ENCODE data around the gene CAMTA1.

The CAMTA1 gene

DNA sequence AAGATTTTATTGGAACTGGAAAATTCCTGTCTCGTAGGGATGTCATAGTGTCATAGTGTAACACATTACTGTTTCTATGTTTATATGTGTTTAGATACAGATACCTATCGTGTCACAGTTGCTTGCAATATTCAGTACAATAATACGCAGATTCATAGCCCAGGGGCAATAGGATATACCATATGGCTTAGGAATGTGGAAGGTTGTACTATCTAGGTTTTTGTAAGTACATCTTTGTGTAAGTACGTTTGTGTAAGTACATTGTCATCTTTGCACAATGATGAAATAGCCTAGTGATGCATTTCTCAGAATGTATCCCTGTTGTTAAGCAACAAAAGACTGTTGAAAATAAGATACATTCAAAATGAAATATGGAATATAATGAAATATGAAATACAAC, 68.9 kb downstream of the CAMTA1 start (continued):
- no peak for TF ChIP-seq ZNF837 (tag by site-specific recombination; IDR thresholded peaks at IDR 0.05)
- TF ChIP-seq, protein P1, sequence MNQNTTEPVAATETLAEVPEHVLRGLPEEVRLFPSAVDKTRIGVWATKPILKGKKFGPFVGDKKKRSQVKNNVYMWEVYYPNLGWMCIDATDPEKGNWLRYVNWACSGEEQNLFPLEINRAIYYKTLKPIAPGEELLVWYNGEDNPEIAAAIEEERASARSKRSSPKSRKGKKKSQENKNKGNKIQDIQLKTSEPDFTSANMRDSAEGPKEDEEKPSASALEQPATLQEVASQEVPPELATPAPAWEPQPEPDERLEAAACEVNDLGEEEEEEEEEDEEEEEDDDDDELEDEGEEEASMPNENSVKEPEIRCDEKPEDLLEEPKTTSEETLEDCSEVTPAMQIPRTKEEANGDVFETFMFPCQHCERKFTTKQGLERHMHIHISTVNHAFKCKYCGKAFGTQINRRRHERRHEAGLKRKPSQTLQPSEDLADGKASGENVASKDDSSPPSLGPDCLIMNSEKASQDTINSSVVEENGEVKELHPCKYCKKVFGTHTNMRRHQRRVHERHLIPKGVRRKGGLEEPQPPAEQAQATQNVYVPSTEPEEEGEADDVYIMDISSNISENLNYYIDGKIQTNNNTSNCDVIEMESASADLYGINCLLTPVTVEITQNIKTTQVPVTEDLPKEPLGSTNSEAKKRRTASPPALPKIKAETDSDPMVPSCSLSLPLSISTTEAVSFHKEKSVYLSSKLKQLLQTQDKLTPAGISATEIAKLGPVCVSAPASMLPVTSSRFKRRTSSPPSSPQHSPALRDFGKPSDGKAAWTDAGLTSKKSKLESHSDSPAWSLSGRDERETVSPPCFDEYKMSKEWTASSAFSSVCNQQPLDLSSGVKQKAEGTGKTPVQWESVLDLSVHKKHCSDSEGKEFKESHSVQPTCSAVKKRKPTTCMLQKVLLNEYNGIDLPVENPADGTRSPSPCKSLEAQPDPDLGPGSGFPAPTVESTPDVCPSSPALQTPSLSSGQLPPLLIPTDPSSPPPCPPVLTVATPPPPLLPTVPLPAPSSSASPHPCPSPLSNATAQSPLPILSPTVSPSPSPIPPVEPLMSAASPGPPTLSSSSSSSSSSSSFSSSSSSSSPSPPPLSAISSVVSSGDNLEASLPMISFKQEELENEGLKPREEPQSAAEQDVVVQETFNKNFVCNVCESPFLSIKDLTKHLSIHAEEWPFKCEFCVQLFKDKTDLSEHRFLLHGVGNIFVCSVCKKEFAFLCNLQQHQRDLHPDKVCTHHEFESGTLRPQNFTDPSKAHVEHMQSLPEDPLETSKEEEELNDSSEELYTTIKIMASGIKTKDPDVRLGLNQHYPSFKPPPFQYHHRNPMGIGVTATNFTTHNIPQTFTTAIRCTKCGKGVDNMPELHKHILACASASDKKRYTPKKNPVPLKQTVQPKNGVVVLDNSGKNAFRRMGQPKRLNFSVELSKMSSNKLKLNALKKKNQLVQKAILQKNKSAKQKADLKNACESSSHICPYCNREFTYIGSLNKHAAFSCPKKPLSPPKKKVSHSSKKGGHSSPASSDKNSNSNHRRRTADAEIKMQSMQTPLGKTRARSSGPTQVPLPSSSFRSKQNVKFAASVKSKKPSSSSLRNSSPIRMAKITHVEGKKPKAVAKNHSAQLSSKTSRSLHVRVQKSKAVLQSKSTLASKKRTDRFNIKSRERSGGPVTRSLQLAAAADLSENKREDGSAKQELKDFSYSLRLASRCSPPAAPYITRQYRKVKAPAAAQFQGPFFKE (tag by site-specific recombination; IDR thresholded peaks at IDR 0.05; ENCODE audit: borderline replicate concordance), result no peak
- TF ChIP-seq GFI1B (tag by site-specific recombination; IDR thresholded peaks at IDR 0.05), result no peak
- TF ChIP-seq, protein P2, sequence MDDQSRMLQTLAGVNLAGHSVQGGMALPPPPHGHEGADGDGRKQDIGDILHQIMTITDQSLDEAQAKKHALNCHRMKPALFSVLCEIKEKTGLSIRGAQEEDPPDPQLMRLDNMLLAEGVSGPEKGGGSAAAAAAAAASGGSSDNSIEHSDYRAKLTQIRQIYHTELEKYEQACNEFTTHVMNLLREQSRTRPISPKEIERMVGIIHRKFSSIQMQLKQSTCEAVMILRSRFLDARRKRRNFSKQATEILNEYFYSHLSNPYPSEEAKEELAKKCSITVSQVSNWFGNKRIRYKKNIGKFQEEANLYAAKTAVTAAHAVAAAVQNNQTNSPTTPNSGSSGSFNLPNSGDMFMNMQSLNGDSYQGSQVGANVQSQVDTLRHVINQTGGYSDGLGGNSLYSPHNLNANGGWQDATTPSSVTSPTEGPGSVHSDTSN (CRISPR knock-in tag; IDR thresholded peaks at IDR 0.05), result no peak
- TF ChIP-seq ZNF223 (tag by site-specific recombination; IDR thresholded peaks at IDR 0.05), result no peak
- no peak for TF ChIP-seq ZNF121 (tag by site-specific recombination; IDR thresholded peaks at IDR 0.05)
- TF ChIP-seq, protein P3, sequence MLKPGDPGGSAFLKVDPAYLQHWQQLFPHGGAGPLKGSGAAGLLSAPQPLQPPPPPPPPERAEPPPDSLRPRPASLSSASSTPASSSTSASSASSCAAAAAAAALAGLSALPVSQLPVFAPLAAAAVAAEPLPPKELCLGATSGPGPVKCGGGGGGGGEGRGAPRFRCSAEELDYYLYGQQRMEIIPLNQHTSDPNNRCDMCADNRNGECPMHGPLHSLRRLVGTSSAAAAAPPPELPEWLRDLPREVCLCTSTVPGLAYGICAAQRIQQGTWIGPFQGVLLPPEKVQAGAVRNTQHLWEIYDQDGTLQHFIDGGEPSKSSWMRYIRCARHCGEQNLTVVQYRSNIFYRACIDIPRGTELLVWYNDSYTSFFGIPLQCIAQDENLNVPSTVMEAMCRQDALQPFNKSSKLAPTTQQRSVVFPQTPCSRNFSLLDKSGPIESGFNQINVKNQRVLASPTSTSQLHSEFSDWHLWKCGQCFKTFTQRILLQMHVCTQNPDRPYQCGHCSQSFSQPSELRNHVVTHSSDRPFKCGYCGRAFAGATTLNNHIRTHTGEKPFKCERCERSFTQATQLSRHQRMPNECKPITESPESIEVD (tag by site-specific recombination; IDR thresholded peaks at IDR 0.05), result no peak
- TF ChIP-seq MZF1 (tag by site-specific recombination; IDR thresholded peaks at IDR 0.05; ENCODE audit: borderline replicate concordance), result no peak

DNA sequence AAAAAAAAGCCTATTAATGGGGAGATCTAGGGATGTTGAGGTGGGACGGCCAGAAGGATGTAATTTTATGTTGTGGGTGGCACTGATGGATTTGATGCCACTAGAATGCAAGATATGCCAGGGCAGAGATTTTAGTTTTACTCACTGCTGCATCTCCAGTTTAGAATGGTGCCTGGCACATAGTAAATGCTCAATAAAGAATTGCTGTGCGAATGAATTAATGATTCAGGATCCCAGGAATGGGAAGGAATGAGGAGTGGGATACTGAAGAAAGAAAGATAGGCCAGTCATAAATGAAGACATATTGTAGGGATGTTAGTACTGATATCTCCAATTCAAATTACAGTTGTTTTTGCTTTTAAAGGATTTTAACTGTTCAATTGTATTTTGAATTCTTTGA, 72.6 kb downstream of the CAMTA1 start:
- ChIA-PET POLR2A (no interaction called here), CTCF (interaction anchor here (0.7 to 0.8 kb wide), 2 partner anchors 18 to 33 kb away, joined by 3 read pairs; no protein-coding TSS in a partner anchor)
- no peak for TF ChIP-seq ZNF221 (tag by site-specific recombination; IDR thresholded peaks at IDR 0.05; ENCODE audit: borderline replicate concordance)
- peak; percentile 92 for TF ChIP-seq ZNF664 (tag by site-specific recombination; IDR thresholded peaks at IDR 0.05)
- Histone ChIP-seq H3K36me3 (ENCODE audit: control insufficient read depth in 2 of 2, insufficient read depth in 1 of 2, low read length in 2 of 2) (peaks cover 5 to 16% of the 10 kb centered on the region in 2 experiments; a peak in 1 of 3 replicates), H3K4me1 (ENCODE audit: control insufficient read depth, insufficient read depth, low read length) (peaks cover 7% of the 10 kb centered on the region; the same call in 1 of the 2 replicates), H3K27ac (ENCODE audit: extremely low read depth, low read depth, low read length) (no peak overlapping the region), H3K4me3 (ENCODE audit: low read depth, low read length) (no peak overlapping the region), H3K9me3 (ENCODE audit: control insufficient read depth, insufficient read depth, low read depth, low read length) (no peaks in the 10 kb centered on the region)

DNA sequence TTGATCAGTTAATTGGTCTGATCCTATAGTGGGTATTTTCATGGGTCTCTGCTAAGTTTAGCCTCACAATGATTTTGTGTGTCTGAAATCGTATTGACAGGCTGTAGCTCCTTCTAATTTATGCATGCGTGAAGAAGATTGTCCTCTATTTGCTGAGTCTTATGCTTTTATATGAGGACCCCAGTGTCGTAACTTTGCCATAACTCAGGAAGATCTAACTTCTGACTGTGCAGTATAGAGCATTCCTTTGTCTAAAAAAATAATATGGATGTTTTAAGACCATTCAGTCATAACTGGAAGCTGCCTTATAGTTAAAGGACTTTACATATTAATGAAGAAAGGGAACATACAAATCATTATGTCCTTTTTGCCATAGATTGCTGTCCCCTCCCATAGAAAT, 73.3 kb downstream of the CAMTA1 start:
- CTCF ChIA-PET, result interaction anchor here (0.5 kb wide), 1 partner anchor 12 kb away, joined by 3 read pairs; no protein-coding TSS in a partner anchor
- POLR2A ChIA-PET, result no interaction called here

More for the DNA sequence above, 73.3 kb downstream of the CAMTA1 start:
- no peak overlapping the region for H3K27ac ChIP-seq (ENCODE audit: extremely low read depth, low read depth, low read length)
- H3K4me3 ChIP-seq (ENCODE audit: low read depth, low read length), result no peak overlapping the region
- TF ChIP-seq KLF7 (tag by site-specific recombination; IDR thresholded peaks at IDR 0.05; ENCODE audit: borderline replicate concordance) (no peak), ZNF510 (tag by site-specific recombination; IDR thresholded peaks at IDR 0.05; ENCODE audit: insufficient replicate concordance) (no peak), ZNF768 (tag by site-specific recombination; IDR thresholded peaks at IDR 0.05) (no peak), ZNF558 (tag by site-specific recombination; IDR thresholded peaks at IDR 0.05) (no peak), ZNF626 (tag by site-specific recombination; IDR thresholded peaks at IDR 0.05) (no peak), IKZF3 (tag by site-specific recombination; IDR thresholded peaks at IDR 0.05) (no peak), ZNF416 (tag by site-specific recombination; IDR thresholded peaks at IDR 0.05) (no peak), ZNF138 (tag by site-specific recombination; IDR thresholded peaks at IDR 0.05; ENCODE audit: borderline replicate concordance) (no peak)
- no peaks in the 10 kb centered on the region for H3K9me3 ChIP-seq (ENCODE audit: control insufficient read depth, insufficient read depth, low read depth, low read length)
- peaks cover 5 to 13% of the 10 kb centered on the region in 2 experiments; a peak in 1 of 3 replicates for H3K36me3 ChIP-seq (ENCODE audit: control insufficient read depth in 2 of 2, insufficient read depth in 1 of 2, low read length in 2 of 2)
- H3K4me1 ChIP-seq (ENCODE audit: control insufficient read depth, insufficient read depth, low read length), result peaks cover 7% of the 10 kb centered on the region; the same call in 1 of the 2 replicates

Measured in HEK293 (cell line).